Mesendoderm (in vitro differentiated cells): ENCODE data around the gene RER1.
A peak's percentile ranks its signal among the peaks of the same experiment; 100 is the strongest.

ENCODE experiments used
- DNase-seq: peaks from one replicate; pipeline ENCODE4 v3.0.0; 2013
- H2AK5ac ChIP-seq: 2 replicates; pipeline ENCODE4 v1.6.1; 2013; ENCODE audit warnings: low read length, inconsistent platforms
- H2BK120ac ChIP-seq: 2 replicates; pipeline ENCODE4 v1.6.1; 2013; ENCODE audit warnings: low read depth, mild to moderate bottlenecking, low read length, moderate library complexity, mixed read lengths
- H2BK15ac ChIP-seq: replicated peaks from 2 replicates; pipeline ENCODE4 v1.6.1; 2013; ENCODE audit warnings: low read depth, mild to moderate bottlenecking, moderate library complexity
- H2BK5ac ChIP-seq: 2 replicates; pipeline ENCODE4 v1.6.1; 2013; ENCODE audit warnings: low read length, inconsistent platforms
- H3K18ac ChIP-seq: 2 replicates; pipeline ENCODE4 v1.6.1; 2013; ENCODE audit warnings: mild to moderate bottlenecking, low read length, mixed read lengths
- H3K23ac ChIP-seq: one replicate; pipeline ENCODE4 v1.6.1; 2013; ENCODE audit warnings: low read length
- H3K27ac ChIP-seq: 2 replicates; pipeline ENCODE4 v1.5.1; 2013; ENCODE audit warnings: low read depth, mild to moderate bottlenecking, inconsistent platforms, low read length, moderate library complexity
- H3K27me3 ChIP-seq: 2 replicates; pipeline ENCODE4 v1.6.1; 2013; ENCODE audit warnings: low read length, control low read depth, mild to moderate bottlenecking, inconsistent platforms; ENCODE audit not compliant: insufficient read depth, poor library complexity
- H3K36me3 ChIP-seq: 2 replicates; pipeline ENCODE4 v1.6.1; 2013; ENCODE audit warnings: low read length, inconsistent platforms; ENCODE audit not compliant: control insufficient read depth, insufficient read depth
- H3K4ac ChIP-seq: one replicate; pipeline ENCODE4 v1.6.1; 2013; ENCODE audit warnings: low read depth, mild to moderate bottlenecking, low read length, moderate library complexity
- H3K4me1 ChIP-seq: 2 replicates; pipeline ENCODE4 v1.6.1; 2013; ENCODE audit warnings: low read depth, low read length, inconsistent platforms; ENCODE audit not compliant: control insufficient read depth
- H3K4me2 ChIP-seq: 2 replicates; pipeline ENCODE4 v1.6.1; 2013; ENCODE audit warnings: low read length
- H3K4me3 ChIP-seq: 2 replicates; pipeline ENCODE4 v1.5.1; 2013; ENCODE audit warnings: mild to moderate bottlenecking, low read length
- H3K56ac ChIP-seq: one replicate; pipeline ENCODE4 v1.6.1; 2013; ENCODE audit warnings: low read length
- H3K79me1 ChIP-seq: 2 replicates; pipeline ENCODE4 v1.6.1; 2013; ENCODE audit warnings: low read length, inconsistent platforms
- H3K79me2 ChIP-seq: 2 replicates; pipeline ENCODE4 v1.6.1; 2013; ENCODE audit warnings: mild to moderate bottlenecking, low read length; ENCODE audit not compliant: control insufficient read depth, insufficient read depth
- H3K9ac ChIP-seq: 2 replicates; pipeline ENCODE4 v1.6.1; 2013; ENCODE audit warnings: low read length, inconsistent platforms
- H4K5ac ChIP-seq: one replicate; pipeline ENCODE4 v1.6.1; 2013; ENCODE audit warnings: low read length
- H4K8ac ChIP-seq: one replicate; pipeline ENCODE4 v1.6.1; 2013; ENCODE audit warnings: low read depth, mild to moderate bottlenecking, control low read depth, low read length, moderate library complexity
- WGBS: extraction: QIAGEN DNeasy Blood & Tissue Kit; methylation state at CpG from one replicate; pipeline ENCODE4 v1.1.7; 2013; ENCODE audit warnings: low lambda C conversion rate, missing lambda C conversion rate; ENCODE audit not compliant: insufficient coverage; ENCODE audit errors: extremely low coverage; 5-methylcytosine and 5-hydroxymethylcytosine counted together

The RER1 gene

DNA sequence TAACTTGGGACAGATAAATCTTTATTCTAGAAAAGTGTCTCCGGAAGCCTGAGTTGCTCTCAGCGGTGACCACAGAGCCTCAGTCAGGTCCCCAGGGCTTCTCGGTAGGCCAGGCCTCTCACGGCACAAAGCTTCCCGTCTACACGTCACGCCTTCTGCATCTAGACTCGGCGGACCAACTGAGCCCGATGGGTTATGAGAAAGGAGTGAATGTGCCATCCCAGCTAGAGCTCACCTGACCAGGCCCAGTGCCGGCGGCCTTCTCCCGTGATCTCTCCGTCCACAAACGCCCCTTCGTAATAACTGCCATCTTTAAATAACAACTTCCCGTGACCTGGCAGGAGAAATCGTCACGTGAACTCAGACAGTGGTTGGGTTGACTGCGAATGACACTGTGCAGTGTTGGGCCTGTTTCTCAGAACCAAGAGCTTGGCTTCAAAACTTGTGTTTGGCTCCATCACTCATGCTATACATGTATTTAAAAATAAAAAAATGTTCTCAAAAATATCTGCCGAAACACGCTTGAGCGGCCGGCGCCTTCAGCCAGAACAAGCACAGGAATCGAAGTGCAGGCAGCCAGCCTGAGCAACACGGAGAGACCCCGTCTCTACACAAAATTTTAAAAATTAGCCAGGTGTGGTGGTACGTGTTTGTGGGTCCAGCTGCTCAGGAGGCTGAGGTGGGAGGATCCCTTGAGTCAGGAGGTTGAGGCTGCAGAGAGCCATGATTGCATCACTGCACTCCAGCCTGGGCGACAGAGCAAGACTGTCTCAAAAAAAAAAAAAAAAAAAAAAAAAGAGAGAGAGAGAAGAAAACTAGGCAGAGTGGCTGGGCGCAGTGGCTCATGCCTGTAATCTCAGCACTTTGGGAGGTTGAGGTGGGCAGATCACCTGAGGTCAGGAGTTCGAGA is 3.4 kb upstream of the RER1 start:
- Histone ChIP-seq H4K5ac (no peak overlapping the region), H2BK120ac (no peak overlapping the region), H3K9ac (no peak overlapping the region), H3K4me3 (no peak overlapping the region), H3K23ac (no peak overlapping the region), H3K79me1 (peaks cover 17% of the 10 kb centered on the region), H3K4me1 (no peaks in the 10 kb centered on the region), H4K8ac (no peak overlapping the region), H2BK15ac (no peak overlapping the region), H3K18ac (no peak overlapping the region), H3K79me2 (peaks cover 12% of the 10 kb centered on the region), H3K36me3 (peaks cover under 1% of the 10 kb centered on the region), H3K56ac (no peak overlapping the region), H3K27ac (no peak overlapping the region), H3K27me3 (no peaks in the 10 kb centered on the region), H3K4ac (no peak overlapping the region), H2AK5ac (no peak overlapping the region), H3K4me2 (no peak overlapping the region), H2BK5ac (no peak overlapping the region)
- no peak for DNase-seq
- no CpG with 5 or more reads among the region's 32 CpGs for WGBS

DNA sequence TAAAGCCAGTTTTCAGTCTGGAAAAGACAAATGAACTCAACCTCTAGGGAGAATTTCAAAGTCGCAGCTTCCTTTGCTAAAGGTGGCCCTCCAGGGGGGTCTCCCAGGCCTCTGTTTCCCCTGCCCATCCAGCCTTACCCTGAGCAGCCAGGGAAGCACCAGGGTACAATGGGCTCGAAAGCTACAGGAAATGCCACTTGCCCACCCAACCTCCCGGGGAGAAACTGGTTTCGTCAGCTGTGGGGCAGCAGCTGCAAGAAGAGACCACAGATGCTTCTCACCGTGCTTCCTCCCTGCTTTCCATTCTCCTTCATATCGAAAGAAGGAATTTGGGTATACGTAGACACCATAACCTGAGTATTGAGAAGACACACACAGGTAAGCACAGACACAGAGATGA is 2.0 kb upstream of the RER1 start:
- DNase-seq, result no peak
- no peaks in the 10 kb centered on the region for H3K27me3 ChIP-seq
- no peak overlapping the region for H3K4me3 ChIP-seq
- no peak overlapping the region for H2AK5ac ChIP-seq
- H3K27ac ChIP-seq, result no peak overlapping the region
- no peak overlapping the region for H3K4me2 ChIP-seq
- H2BK5ac ChIP-seq, result no peak overlapping the region
- no peak overlapping the region for H2BK120ac ChIP-seq
- H3K79me2 ChIP-seq, result peaks cover 25% of the 10 kb centered on the region
- H3K23ac ChIP-seq, result no peak overlapping the region
- WGBS, result no CpG with 5 or more reads among the region's 7 CpGs
- no peak overlapping the region for H3K56ac ChIP-seq
- no peak overlapping the region for H3K9ac ChIP-seq
- no peak overlapping the region for H4K5ac ChIP-seq
- no peak overlapping the region for H4K8ac ChIP-seq
- no peaks in the 10 kb centered on the region for H3K4me1 ChIP-seq
- no peak overlapping the region for H2BK15ac ChIP-seq
- no peak overlapping the region for H3K4ac ChIP-seq
- peaks cover 29% of the 10 kb centered on the region for H3K79me1 ChIP-seq
- H3K36me3 ChIP-seq, result peaks cover 9% of the 10 kb centered on the region
- no peak overlapping the region for H3K18ac ChIP-seq

DNA sequence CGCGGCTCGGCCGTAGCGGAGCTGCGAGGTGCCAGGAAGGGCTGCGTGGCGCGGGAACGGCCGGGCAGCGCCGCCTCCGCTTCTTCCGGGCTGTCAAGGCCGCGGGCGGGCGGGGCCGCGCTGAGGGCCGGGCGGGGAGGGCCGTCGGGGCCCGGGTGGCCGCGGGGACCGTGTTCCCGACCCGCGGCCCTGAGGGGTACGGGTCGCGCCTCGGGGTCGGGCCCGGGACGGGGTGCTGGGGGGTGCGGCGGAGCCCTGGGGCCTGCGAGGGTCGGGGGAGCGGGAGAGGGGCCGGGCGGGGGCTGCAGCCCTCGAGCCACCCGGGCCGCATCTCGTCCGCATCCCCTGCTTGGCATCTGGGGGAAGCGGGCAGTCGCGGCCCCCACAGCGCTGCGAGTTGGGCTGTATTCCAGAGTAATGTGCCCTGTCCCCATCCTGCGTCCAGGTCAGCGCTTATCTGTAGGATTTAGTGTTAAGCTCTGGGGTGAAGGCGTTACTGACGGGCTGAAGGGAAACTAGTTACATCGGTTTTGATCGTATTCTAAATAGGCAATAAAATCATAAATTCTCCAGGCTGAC is 379 bp downstream of the RER1 start:
- peak overlapping the region; percentile 59 for H3K4me2 ChIP-seq
- H3K4me1 ChIP-seq, result no peaks in the 10 kb centered on the region
- peak overlapping the region; percentile 89 for H3K4ac ChIP-seq
- peak overlapping the region; percentile 50 for H2AK5ac ChIP-seq
- DNase-seq, result no peak
- H3K9ac ChIP-seq, result peak overlapping the region; percentile 94
- H2BK15ac ChIP-seq, result no peak overlapping the region
- peak overlapping the region; percentile 17 for H2BK120ac ChIP-seq
- H3K27ac ChIP-seq, result no peak overlapping the region
- peaks cover 28% of the 10 kb centered on the region for H3K79me2 ChIP-seq
- no peak overlapping the region for H2BK5ac ChIP-seq
- H3K27me3 ChIP-seq, result no peaks in the 10 kb centered on the region
- H3K4me3 ChIP-seq, result peak overlapping the region; percentile 90
- H3K79me1 ChIP-seq, result peaks cover 38% of the 10 kb centered on the region
- H3K18ac ChIP-seq, result peak overlapping the region; percentile 34
- WGBS, result no CpG with 5 or more reads among the region's 62 CpGs
- H3K36me3 ChIP-seq, result peaks cover 9% of the 10 kb centered on the region
- no peak overlapping the region for H4K8ac ChIP-seq
- H4K5ac ChIP-seq, result no peak overlapping the region
- peak overlapping the region; percentile 96 for H3K56ac ChIP-seq
- no peak overlapping the region for H3K23ac ChIP-seq

- Histone ChIP-seq H3K79me1 (peaks cover 38% of the 10 kb centered on the region), H3K27ac (no peak overlapping the region), H3K4me1 (no peaks in the 10 kb centered on the region), H3K4me2 (peak overlapping the region; percentile 59), H3K4me3 (peak overlapping the region; percentile 90), H2BK120ac (no peak overlapping the region), H2AK5ac (no peak overlapping the region), H4K8ac (no peak overlapping the region), H3K9ac (peak overlapping the region; percentile 94), H2BK5ac (no peak overlapping the region), H3K36me3 (peaks cover 12% of the 10 kb centered on the region), H3K79me2 (peaks cover 28% of the 10 kb centered on the region), H3K27me3 (no peaks in the 10 kb centered on the region), H3K23ac (no peak overlapping the region), H3K18ac (no peak overlapping the region), H3K4ac (no peak overlapping the region), H3K56ac (peak overlapping the region; percentile 96), H4K5ac (no peak overlapping the region), H2BK15ac (no peak overlapping the region)
- WGBS, result no CpG with 5 or more reads among the region's 16 CpGs
- DNase-seq, result no peak
These were observed 1.0 kb downstream of the RER1 start for GRCh38 chr1:2392686-2393085.

DNA sequence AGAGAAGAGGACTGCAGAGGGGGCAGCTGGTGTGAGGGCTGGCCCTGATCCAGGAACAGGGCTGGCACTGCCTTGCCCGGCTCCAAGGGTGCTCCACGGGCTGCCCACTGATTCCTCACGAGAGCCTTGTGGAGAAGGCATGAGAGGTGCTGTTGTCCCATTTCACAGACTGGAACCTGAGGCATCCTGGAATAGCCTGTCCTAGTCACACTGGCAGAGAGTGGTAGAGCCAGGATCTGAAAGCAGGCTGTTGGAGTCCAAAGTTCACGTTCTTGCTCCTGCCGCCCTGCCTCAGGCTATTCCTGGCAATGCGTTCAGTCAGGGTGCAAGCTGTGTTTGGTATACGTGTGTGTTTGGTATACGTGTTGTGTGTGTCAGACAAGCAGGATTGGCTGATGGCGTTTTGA is 1.8 kb downstream of the RER1 start:
- no peak overlapping the region for H2BK120ac ChIP-seq
- no peak overlapping the region for H3K9ac ChIP-seq
- no peak overlapping the region for H3K4me2 ChIP-seq
- no peak overlapping the region for H3K56ac ChIP-seq
- H3K18ac ChIP-seq, result no peak overlapping the region
- no peak overlapping the region for H3K27ac ChIP-seq
- H3K79me2 ChIP-seq, result peaks cover 28% of the 10 kb centered on the region
- H3K4me1 ChIP-seq, result no peaks in the 10 kb centered on the region
- no peaks in the 10 kb centered on the region for H3K27me3 ChIP-seq
- H2BK15ac ChIP-seq, result no peak overlapping the region
- H3K4ac ChIP-seq, result no peak overlapping the region
- H4K5ac ChIP-seq, result no peak overlapping the region
- H2AK5ac ChIP-seq, result no peak overlapping the region
- H3K4me3 ChIP-seq, result no peak overlapping the region
- peaks cover 38% of the 10 kb centered on the region for H3K79me1 ChIP-seq
- no peak overlapping the region for H4K8ac ChIP-seq
- peaks cover 12% of the 10 kb centered on the region for H3K36me3 ChIP-seq
- no peak overlapping the region for H3K23ac ChIP-seq
- DNase-seq, result no peak
- WGBS, result 100% methylated on average over 3 of the region's 9 CpGs
- H2BK5ac ChIP-seq, result no peak overlapping the region
